Thoracic aorta (tissue), 2 donors: Measurements from ENCODE around the gene PDPK1. TPM values are rescaled to one million over a fixed set of nuclear protein-coding genes. Genes with fewer than 3 reads are reported as not detected.

Experiments used
- ATAC-seq: fragments of 150-250 bp; one replicate; pipeline ENCODE4 v1.8.0; 2017; ENCODE audit warnings: low read depth; ENCODE audit not compliant: insufficient number of reproducible peaks, low FRiP score
- DNase-seq: peaks from one replicate; pipeline ENCODE4 v3.0.0-alpha.2; 2020; ENCODE audit warnings: low spot score
- H3K27ac ChIP-seq, 2 donors: fragments of 200-600 bp; sonication (generic); 1 replicate in 1 of 2; 2 replicates in 1 of 2; pipeline ENCODE4 v1.5.1; 2016; ENCODE audit warnings: mild to moderate bottlenecking in 2 of 2, moderate library complexity in 2 of 2
- H3K27me3 ChIP-seq: fragments of 200-600 bp; sonication (generic); replicated peaks from 2 replicates; pipeline ENCODE4 v1.6.0; 2016; ENCODE audit warnings: mild to moderate bottlenecking; ENCODE audit not compliant: insufficient read depth
- H3K36me3 ChIP-seq: fragments of 200-600 bp; sonication (generic); one replicate; pipeline ENCODE4 v1.5.1; 2016
- H3K4me1 ChIP-seq, 2 donors: fragments of 200-600 bp; sonication (generic); 1 replicate in 1 of 2; 2 replicates in 1 of 2; pipeline versions ENCODE4 v1.5.1 to v1.6.0; 2016; ENCODE audit warnings: low read depth in 2 of 2, mild to moderate bottlenecking in 1 of 2; ENCODE audit not compliant: control insufficient read depth in 1 of 2
- H3K4me3 ChIP-seq: fragments of 200-600 bp; sonication (generic); 2 replicates; pipeline ENCODE4 v1.5.1; 2016; ENCODE audit warnings: mild to moderate bottlenecking
- H3K9me3 ChIP-seq: fragments of 200-600 bp; sonication (generic); 2 replicates; pipeline ENCODE4 v1.5.1; 2016
- CTCF ChIP-seq: fragments of 200-600 bp; sonication (generic); IDR thresholded peaks from one replicate; pipeline ENCODE4 v1.5.1; 2019; ENCODE audit warnings: antibody characterized with exemption
- total RNA-seq, 2 donors: library from RNA; depleted of rRNA; stranded (reverse); fragments of >200 nt; gene quantifications; one replicate each; pipeline versions ENCODE4 v1.1.0 to v1.2.3, GENCODE V29; 2016

PDPK1 gene
- total RNA-seq, 2 donors from 2014 or later: 31.9 to 44.3 TPM

GRCh38 chr16:2498531-2499253, 39.1 kb upstream of the PDPK1 start:
- peak overlapping the region in 1 of 2 donors; percentile 43 for H3K27ac ChIP-seq
- no peaks in the 10 kb centered on the region for H3K27me3 ChIP-seq
- H3K36me3 ChIP-seq: no peaks in the 10 kb centered on the region
- DNase-seq (no peak), ATAC-seq (no peak)
- no peak overlapping the region for H3K4me3 ChIP-seq
- no peak for TF ChIP-seq CTCF
- H3K9me3 ChIP-seq: no peaks in the 10 kb centered on the region
- H3K4me1 ChIP-seq: peaks cover 29 to 48% of the 10 kb centered on the region in 2 donors

DNA sequence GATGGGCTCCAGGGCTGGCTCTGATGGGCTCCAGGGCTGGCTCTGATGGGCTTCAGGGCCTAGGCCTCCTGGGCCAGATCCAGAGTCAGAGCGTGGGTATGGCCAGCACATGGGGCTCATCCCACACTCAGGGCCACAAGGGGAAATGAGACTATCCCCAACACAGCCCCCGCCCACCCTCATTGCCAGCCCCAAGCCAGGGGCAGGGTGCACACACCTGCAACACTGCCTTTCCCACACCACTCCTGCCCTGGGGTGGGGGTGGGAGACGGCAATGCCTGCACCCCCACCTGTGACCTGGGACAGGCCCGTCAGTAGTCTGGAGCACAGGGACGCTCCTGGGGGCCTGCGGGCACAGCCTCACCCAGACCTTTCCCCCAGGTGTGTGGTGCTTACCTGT, 38.4 kb upstream of the PDPK1 start:
- no peak for DNase-seq
- Histone ChIP-seq H3K27ac (peak overlapping the region in 1 of 2 donors; percentile 43), H3K27me3 (no peaks in the 10 kb centered on the region), H3K36me3 (no peaks in the 10 kb centered on the region), H3K4me3 (no peak overlapping the region), H3K9me3 (no peaks in the 10 kb centered on the region), H3K4me1 (peaks cover 29 to 45% of the 10 kb centered on the region in 2 donors)
- ATAC-seq: no peak
- TF ChIP-seq CTCF: no peak

DNA sequence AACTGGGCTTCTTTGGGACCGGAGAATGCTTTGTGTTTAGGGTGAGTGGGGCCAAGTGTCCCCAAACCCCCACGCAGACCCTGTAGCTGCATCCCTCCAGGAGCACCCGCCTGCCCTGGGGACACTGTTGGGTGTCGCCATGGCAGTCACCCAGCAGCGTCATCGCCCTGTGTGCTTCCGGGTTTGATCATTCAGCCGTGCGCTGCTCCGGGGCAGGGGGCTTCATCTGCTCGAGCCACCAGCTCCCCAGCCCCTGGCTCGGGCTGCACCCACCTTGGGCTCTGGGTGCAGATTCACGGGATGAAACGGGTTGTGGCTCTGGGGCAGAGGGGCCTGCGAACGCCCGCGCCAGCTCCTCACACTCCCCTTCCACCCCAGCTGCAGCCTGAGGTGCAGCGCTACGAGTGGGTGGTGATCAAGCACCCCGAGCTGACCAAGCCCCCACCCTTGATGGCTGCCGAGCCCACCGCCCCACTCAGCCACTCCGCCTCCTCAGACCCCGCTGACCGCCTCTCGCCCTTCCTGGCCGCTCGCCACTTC, 37.9 kb upstream of the PDPK1 start:
- no peak for TF ChIP-seq CTCF
- no peak overlapping the region for H3K4me3 ChIP-seq
- no peaks in the 10 kb centered on the region for H3K36me3 ChIP-seq
- ATAC-seq: no peak
- DNase-seq: no peak
- peaks cover 29 to 45% of the 10 kb centered on the region in 2 donors for H3K4me1 ChIP-seq
- H3K27ac ChIP-seq: no peak overlapping the region
- no peaks in the 10 kb centered on the region for H3K9me3 ChIP-seq
- H3K27me3 ChIP-seq: no peaks in the 10 kb centered on the region

DNA sequence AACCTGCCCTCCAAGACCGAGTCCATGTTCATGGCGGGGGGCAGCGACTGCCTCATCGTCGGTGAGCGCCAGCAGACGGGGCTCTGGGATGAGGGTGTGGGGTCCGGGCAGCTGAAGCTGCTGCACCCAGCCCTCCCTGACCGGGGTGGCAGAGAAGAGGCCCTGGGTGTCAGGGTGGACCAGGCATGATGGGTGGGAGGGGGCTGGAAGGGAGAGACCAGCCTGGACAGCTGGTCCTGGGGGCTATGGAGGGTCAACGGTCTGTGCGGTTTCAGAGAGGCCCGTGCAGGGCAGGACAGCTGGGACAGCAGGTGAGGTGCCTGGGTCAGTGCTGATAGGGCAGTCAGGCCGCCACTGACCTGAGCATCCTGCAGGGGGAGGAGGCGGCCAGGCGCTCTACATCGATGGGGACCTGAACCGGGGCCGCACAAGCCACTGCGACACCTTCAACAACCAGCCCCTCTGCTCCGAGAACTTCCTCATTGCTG, 37.3 kb upstream of the PDPK1 start:
- Histone ChIP-seq H3K27ac (no peak overlapping the region), H3K9me3 (no peaks in the 10 kb centered on the region), H3K4me1 (peaks cover 29 to 45% of the 10 kb centered on the region in 2 donors), H3K36me3 (no peaks in the 10 kb centered on the region), H3K27me3 (no peaks in the 10 kb centered on the region), H3K4me3 (no peak overlapping the region)
- TF ChIP-seq CTCF: no peak
- ATAC-seq (no peak), DNase-seq (no peak)

DNA sequence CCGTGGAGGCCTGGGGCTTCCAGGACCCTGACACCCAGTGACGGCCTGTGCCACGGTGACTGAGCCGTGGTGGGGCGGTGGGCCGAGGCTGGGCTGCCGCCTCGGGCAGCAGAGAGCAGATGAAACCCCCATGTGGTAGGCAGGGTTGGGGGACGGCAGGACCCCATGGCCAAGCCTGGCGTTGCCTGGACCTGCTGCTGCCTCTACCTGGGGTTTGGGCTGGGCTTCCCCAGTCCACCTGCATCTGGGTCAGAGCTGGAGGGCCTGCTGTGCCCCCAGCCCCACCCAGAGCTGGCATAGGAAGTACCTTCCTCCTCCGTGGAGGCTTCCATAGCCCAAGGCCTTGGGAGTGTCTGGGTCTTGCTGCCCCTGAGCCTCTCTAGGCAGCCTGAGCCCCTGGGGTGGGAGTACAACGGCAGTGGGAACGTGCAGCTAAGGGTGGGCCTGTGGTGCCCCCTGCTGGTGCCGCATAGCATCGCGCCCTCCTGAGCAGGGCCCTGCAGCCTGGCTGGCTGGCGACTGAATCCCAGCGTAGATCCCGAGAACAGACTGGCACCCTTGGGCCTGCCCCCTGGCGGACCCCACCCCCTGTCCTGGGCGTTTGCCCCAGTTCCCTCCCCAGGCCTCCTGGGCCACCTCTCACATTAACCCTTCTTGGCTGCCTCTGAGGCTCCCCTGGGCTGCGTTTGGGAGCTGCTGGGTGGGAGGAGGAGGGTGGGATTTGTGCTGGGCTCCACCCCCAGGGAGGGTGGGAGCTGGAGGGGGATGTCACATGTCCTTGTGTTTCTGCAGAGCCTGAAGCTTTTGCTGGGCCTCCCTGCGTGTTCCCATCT, 36.7 kb upstream of the PDPK1 start:
- Histone ChIP-seq H3K36me3 (no peaks in the 10 kb centered on the region), H3K4me1 (peaks cover 29 to 45% of the 10 kb centered on the region in 2 donors), H3K4me3 (peak overlapping the region; percentile 55), H3K27me3 (no peaks in the 10 kb centered on the region), H3K27ac (no peak overlapping the region), H3K9me3 (no peaks in the 10 kb centered on the region)
- peak; percentile 99 for TF ChIP-seq CTCF
- ATAC-seq (peak; percentile 54), DNase-seq (peak; percentile 51)
